G401 (cell line): ENCODE results near the gene PABPN1L. TPM values are rescaled to one million over a fixed set of nuclear protein-coding genes. Genes with fewer than 3 reads are reported as not detected.
A peak's percentile ranks its signal among the peaks of the same experiment; 100 is the strongest.
"Not testable (repeated sequence)": the region's sequence is repeated elsewhere in the genome, so short reads cannot be mapped to it uniquely, and the experiment has no call there.

ENCODE experiments used
- DNase-seq: peaks from one replicate; pipeline ENCODE4 v3.0.0-alpha.2; 2015; ENCODE audit warnings: low spot score
- in situ Hi-C: cut with HindIII; loops from 2 replicates; pipeline ENCODE4 v1.10.0; 2016; ENCODE audit warnings: low sequenced_read_pairs, mixed read lengths
- total RNA-seq: library from RNA; depleted of rRNA; stranded (reverse); fragments of >200 nt; shearing (Covaris generic); gene quantifications from 2 replicates; pipeline ENCODE4 v1.2.3, GENCODE V29; 2014

Gene PABPN1L
- total RNA-seq, 1 experiment from 2014 or later, result not detected

DNA sequence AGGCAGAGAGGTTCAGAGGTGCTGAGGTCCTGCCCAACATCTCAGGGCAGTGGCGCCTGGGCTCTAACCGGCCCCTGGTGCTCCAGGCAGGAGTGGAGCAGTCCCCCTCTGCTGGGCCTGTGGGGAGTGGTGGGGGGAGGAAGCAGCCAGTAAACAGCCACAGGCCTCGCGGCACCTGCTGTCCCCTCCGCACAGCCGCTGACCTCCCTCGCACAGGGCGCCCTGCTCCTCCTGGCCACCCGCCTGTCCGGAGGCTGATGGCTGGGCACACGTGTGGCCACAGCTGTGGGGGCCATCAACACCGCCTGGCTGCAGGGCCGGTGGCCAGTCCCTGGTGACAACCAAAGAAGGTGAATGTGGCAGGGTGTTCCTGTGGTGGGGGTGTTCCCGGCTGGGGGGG lies 36.8 kb upstream of the PABPN1L start:
- in situ Hi-C loops, result no loop called here
- no peak for DNase-seq

DNA sequence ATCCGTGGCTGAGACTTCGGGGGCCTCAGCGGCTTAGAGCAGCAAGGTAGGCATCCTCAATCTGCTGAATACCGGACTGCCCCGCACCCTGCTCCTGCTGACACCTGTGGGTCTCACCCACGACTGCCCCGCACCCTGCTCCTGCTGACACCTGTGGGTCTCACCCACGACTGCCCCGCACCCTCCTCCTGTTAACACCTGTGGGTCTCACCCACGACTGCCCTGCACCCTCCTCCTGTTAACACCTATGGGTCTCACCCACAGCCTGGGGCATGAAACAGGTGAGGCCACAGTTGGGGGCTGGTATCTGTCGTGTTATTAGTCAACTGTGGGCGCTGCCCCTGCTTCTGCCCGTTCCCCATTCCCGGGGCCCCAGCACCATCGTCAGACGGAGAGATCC lies 36.3 kb upstream of the PABPN1L start:
- in situ Hi-C loops, result no loop called here
- no peak for DNase-seq

DNA sequence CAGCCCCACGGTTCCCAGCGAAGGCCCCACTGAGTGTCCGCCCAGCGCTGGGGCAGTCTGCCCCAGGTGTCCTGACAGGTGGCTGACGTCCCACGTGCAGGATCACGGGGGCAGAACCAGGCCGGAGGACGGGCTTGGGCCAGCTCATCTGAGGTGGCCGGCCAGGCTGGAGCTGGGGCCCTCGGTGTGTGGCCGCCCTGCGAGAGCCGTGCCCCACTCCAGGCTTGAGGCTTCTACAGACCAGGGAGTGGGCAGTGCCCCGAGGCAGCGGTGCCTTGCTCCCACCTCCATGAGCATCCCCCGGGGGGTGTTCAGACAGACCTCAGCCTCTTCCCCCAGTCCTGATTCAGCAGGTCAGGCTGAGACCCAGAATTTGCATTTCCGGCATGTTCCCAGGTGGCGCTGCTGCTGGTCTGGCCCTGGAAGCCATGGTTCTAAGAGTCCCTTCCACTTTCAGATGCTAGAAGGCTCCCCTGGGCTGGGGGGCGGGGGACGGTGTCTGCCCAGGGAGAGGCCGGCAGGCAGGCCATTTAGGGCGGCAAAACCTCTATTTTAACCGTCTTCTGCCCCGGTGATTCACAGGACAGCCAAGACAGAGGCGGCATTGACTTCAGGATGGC lies 35.4 kb upstream of the PABPN1L start:
- DNase-seq, result peak; percentile 43
- in situ Hi-C loops, result no loop called here

DNA sequence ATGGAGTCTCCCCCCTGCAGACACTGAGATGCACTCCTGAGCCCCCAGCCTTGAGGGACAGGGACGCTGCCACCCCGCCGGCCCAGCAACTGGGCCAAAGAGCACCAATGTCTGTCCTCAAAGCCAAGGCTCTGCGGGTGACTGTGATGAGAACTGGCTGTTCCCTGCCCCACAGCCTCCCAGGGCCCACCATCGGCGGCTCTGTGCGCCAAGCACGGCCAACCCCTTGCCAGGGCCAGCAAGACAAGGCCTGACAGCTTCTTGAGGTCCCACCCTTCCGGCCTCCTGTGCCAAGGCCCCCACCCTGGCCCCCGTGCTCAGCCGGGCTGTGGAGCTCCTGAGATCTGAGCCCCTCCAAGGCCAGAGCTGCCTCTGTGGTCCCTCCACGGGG lies 34.2 kb upstream of the PABPN1L start:
- in situ Hi-C loops, result no loop called here
- peak; percentile 70 for DNase-seq

DNA sequence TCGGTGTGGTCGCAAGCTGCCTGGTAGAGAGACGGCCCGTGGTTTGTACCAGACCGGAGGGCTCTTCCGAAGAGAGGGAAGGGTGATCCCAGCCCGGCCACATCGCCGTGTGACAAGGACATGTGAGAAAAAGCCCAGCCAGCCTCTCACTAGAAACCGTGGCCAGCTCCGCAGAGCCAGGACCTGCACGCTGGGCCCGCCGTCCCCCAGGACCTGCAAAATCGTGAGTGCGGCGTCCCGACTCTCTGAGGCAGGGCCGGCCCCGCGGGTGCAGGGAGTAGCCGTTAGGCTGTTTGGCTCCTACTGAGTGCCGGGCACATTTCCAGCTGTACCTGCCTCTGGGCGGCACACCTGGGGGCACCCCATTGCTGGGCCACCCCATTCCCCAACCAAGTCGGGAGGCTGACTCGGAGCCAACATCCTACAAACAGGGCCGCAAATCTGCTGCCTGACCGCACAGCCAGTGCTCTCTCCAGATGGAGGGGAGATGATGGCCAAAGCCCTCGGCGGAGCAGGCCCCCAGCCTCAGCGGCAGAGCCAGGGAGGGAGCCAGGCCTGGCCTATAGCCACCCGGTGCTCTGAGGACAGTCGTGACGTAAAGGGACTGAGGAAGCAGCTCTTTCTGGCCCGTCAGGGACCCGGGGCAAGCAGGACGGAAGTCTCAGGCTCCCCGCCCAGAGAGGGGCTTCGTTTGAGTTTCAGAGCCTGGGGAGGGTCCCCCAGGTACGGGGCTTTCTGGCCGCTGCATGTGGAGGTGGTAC lies 33.6 kb upstream of the PABPN1L start:
- peak; percentile 69 for DNase-seq
- in situ Hi-C loops, result no loop called here

DNA sequence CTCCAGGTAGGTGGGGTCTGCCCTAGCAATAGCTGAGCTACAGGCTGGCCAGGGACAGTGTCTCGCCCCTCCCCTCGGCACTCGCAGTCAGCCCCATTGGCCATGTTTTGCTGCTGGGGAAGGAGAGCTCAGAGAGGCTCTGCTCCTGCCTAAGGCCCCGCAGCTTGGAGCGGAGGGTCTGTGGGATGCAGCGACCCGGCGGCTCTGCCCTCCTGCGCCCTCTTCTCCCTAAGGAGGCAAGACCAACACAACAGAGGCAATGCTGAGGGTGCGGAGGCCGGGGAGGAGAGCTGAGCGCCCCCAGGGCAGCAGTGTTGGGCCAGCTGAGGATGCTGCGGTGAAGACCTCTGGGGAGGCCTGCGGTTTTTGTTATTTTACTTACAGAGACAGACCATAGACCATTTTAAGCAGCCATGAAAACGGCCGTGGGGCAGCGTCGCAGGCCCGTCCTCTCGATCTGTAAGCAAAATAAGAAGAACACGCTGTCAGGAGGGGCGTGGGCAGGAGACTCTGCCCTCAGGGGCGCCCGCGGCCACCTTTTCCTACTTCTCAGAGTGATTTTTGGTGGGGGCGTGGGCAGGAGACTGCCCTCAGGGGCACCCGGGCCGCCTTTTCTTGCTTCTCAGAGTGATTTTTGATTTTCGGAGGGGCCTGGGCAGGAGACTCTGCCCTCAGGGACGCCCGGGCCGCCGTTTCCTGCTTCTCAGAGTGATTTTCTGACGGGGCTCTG lies 31.4 kb upstream of the PABPN1L start:
- in situ Hi-C loops, result no loop called here

DNA sequence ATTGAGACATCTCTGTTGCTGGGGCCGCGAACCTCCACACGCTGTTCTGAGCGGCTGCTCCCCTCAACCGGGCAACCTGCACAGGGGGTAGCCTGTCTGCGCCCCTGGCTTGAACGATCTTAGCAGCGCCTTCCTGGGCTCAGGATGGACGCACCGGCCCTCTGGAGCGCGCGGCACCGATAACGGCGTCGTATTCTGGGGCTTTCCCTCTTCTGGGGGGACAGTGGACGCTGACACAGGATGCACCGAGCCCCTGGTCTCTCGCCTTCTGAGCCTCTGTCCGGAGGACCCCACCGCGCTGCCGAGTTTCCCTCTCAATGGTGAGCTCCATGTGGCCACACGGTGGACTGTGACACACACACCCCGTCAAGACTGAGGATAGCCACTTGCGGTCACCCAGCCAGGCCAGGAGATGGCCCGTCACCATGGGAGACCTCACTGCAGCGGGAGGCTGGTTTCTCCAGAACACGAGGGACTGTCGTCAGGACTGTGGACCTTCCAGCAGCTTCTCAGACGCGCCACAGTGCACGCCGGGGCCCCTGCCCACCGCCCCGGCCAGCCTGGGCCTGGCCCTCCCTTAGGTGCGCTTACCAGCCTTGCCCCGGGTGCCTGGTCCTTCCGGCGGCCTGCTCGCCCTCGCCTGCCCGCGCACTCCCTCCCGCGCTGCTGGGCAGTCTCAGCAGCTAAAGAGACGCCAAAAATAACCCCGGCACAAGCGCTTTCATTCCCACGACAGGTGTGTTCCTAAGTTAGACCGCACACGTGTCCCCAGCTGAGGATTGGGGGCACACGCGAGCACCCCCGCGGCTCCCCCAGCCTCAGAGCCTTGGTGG lies 30.0 kb upstream of the PABPN1L start:
- in situ Hi-C loops, result no loop called here
- peak; percentile 50 for DNase-seq

More for the DNA sequence above, 31.4 kb upstream of the PABPN1L start:
- no peak for DNase-seq

DNA sequence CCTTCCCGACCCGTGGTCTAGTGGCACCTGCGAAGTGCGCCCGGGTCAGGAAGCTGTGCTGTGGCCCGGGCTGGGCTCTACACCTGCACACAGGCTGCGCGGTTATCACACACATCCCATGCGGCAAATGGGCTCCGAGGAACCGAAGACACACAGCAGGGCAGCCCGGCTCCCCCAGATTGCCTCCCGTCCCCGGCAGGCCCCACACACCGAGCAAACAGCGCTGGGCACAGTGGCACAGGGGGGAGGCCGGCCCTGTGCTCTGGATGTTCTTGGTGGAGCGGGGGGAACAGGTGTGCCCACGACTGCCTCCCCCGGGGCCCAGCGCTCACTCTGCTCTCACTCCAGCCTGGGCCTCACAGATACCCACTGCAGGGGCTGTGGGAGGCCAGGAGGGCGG lies 28.9 kb upstream of the PABPN1L start:
- in situ Hi-C loops, result no loop called here
- DNase-seq, result no peak

DNA sequence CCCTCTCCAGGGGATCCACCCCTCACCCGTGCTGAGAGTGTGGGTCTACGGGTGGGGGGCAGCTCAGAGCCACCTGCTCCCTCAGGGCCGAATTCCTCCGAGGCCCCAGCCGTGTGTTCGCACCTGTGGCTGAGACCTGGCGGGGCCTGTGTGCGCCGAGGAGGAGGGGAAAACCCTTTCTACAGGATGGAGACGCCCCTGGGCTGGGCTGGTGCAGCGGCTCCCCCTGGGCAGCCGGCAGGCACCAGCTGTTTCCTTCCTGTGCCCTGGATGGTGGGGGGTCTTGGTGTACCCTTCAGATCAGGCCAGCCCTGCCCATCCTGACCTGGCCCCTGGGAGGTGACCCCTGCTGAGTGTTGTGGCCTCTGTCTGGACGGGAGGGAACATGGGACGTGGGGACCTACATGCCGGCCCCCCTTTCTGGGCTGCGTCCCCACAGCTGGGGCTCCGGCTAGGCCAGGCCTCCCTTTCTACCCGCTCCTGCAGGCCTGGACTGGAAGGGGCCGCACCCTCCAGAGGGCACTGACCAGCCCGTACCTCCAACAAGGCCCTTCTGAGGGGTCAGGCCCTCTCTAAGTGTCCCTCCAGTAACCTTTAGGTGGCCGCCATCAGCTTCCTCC lies 28.3 kb upstream of the PABPN1L start:
- DNase-seq, result no peak
- in situ Hi-C loops, result no loop called here

DNA sequence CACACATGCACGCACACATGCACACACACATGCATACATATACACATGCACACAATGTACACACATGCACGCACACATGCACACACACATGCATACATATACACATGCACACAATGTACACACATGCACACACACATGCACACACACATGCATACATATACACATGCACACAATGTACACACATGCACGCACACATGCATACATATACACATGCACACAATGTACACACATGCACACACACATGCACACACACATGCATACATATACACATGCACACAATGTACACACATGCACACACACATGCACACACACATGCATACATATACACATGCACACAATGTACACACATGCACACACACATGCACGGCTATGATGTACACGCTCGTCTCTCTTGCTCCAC lies 27.8 kb upstream of the PABPN1L start:
- in situ Hi-C loops, result not testable (repeated sequence)

DNA sequence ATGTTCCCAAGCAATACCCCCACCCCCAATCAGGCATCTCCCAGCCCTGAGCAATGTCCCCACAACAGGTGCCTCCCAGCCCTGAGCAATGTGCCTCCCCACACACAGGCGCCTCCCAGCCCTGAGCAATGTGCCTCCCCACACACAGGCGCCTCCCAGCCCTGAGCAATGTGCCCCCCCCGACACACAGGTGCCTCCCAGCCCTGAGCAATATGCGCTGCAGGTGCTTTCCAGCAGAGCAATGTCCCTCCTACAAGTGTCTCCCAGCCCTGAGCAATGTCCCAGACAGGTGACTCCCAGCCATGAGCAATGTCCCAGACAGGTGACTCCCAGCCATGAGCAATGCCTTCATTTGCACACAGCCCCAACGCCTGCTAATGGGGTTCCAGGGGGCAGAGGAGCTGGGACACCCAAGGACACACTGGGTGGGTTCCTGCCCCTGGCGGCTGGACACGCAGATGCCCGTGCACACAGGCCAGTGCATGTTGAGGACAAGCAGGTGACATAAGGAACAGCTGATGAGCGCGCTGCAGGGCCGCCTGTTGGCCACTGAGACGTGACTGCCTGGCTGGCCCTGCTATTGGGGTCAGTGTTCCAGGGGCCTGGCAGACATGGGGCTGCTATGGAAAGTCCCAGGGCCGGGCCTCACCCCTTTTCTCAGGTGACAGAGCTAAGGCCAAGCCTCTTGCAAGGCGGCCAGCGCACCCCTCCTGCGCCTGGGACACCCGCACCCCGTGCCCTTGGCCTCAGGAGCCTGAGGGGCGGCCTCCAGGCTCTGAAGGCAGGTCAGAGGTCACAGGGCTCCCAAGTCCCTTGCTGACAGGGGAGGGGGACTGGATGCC lies 26.9 kb upstream of the PABPN1L start:
- in situ Hi-C loops, result no loop called here
- DNase-seq, result peak; percentile 44

More for the DNA sequence above, 27.8 kb upstream of the PABPN1L start:
- DNase-seq, result not testable (repeated sequence)

DNA sequence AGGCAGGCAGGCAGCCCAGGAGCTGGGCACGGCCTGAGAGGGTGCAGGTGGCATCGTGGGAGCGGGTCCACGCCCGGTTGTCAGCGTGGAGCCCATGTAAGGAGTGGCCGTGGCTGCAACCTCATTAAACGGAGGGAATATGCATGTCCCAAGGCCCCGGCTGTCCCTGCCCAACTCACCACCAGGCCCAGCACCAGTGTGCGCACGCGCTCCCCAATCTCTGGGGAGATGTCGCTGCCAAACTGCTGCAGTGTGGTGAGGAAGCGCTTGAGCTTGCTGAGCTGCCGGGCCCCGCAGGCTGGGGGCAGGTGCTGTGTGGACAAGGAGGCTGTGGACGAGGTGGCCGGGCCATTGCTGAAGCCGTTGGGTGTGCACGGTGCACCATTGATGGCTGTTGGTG lies 25.6 kb upstream of the PABPN1L start:
- in situ Hi-C loops, result no loop called here
- peak; percentile 34 for DNase-seq

DNA sequence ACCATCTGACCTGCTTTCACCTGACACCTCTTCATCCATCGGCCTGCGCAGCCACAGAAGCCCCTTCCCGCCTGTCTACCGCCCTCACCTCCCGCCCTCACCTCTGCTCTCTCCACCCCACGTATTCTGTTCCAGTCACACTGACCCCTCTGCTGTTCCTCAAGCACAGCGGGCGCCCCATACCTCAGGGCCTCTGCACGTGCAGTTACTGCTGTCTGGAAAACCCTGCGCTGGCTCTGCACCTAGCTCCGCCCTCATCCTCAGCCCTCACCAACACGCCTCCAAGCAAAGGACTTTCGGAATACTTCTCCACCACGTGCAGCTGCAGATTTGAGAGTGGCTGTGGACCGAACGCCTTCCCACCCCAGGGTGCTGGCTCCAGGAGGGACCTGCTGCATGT lies 24.6 kb upstream of the PABPN1L start:
- no peak for DNase-seq
- in situ Hi-C loops, result no loop called here

DNA sequence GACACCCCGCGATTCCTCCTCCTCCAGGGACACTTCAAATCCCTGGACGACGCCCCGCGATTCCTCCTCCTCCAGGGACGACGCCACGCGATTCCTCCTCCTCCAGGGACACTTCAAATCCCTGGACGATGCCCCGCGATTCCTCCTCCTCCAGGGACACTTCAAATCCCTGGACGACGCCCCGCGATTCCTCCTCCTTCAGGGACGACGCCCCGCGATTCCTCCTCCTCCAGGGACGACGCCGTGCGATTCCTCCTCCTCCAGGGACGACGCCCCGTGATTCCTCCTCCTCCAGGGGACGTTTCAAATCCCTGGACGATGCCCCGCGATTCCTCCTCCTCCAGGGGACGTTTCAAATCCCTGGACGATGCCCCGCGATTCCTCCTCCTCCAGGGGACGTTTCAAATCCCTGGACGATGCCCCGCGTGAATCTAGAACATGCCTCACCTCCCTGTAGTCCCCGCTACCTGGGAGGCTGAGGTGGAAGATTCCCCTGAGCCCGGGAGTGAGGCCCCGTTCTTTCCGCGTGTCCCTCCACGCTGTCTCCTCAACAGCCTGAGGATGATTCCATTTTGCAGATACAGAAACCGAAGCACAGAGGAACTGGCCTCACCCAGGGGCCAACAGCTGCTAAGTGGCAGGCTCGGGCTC lies 23.4 kb upstream of the PABPN1L start:
- in situ Hi-C loops, DNase-seq: not testable (repeated sequence)

DNA sequence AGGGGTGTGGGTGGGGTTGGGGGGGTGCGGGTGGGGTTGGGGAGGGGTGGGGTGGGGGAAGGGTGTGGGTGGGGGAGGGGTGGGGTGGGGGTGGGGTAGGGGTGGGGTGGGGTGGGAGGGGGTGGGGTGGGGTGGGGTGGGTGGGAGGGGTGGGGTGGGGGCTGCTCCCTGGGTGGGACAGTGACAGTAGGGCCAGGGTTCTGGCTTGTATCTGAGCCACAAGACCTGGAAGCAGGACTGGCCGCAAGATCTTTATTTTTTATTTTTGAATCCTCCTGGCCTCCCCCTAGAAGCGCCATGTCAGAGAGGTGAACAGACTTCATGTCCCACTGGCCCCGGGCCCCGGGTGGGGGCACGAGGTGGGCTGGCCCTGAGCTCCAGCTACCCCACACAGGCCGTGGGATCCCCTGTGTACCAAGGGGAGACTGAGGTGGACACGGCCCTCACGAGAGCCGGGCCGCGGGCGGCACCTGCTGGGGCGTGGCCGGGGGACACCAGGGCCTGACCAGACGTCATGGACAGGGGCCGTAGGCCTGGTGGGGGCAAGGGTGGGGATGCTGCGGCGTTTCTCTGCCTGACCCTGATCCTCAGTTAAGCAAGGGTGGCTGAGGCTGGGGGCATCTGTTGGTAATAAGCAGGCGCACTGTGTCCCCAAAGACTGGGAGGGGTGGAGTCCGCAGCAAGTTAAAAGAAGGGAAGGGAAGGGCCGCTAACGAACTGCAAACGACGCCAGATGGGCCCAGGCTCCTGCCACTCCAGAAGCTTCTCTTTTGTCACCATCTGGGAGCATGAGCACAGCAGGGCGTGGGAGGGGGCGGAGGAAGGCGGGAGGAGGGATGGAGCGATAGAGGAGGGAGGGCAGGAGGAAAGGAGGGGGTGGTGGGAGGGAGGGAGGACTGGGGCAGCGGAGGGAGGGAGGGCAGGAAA lies 22.3 kb upstream of the PABPN1L start:
- no peak for DNase-seq
- in situ Hi-C loops, result no loop called here

DNA sequence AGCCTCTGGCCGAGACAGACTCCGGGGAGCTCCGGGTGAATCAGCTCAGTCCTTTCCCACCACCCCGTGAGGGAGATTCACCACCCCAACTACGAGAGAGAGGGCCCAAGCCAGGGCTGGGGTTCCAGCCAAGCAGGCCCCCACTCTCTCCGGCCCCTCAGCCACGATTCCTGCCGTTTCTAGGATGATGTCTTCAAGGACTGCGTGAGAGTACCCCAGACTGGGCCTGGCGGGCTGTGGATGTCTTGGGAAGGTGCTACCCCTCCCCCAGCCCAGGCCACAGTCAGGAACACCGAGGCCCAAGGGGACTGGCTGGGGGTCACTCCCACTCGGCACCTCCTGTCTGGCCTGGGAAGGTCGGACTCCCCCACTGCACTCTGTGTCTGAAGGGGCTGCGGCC lies 21.6 kb upstream of the PABPN1L start:
- DNase-seq, result no peak
- in situ Hi-C loops, result no loop called here
